ENCODE data around the gene BCO1.

The BCO1 gene

DNA sequence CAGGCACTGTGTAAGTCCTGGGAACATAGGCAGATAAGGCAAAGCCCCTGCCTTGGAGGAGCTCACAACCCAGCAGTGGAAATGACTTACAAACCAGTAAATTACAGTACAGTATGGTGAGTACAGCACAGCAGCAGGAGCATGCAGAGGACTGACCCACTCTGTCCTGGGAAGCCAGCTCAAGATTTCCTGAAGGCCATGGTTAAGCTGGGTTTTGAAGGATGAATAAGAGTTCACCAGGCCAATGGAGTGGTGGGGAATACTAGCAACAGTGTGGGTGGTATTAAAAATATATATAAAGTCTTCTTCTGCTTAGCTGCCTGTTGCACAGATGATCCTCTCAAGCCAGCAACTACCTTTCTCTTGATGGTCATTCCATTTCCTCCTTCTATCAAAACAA lies 73.3 kb downstream of the BCO1 start:
- no peak for TF ChIP-seq ZNF274 (IDR thresholded peaks at IDR 0.05; ENCODE audit: low read depth, low read length)
- no peak for TF ChIP-seq SUZ12 (IDR thresholded peaks at IDR 0.05; ENCODE audit: extremely low read depth, insufficient read depth, insufficient read length)
- no peak for TF ChIP-seq YY1 (IDR thresholded peaks at IDR 0.05; ENCODE audit: insufficient read depth, insufficient read length)

GRCh38 chr16:81313701-81314602 lies 75.5 kb downstream of the BCO1 start:
- peak; percentile 81 for DNase-seq (ENCODE audit: low read depth, low spot score)
- H3K9me3 ChIP-seq (ENCODE audit: insufficient read depth, low read length) = no peaks in the 10 kb centered on the region
- no peaks in the 10 kb centered on the region for H3K4me1 ChIP-seq (ENCODE audit: insufficient read depth, insufficient read length)
- peaks cover 18% of the 10 kb centered on the region for H3K36me3 ChIP-seq (ENCODE audit: insufficient read depth, insufficient read length, low read length)
- peak overlapping the region; percentile 91 for H3K9ac ChIP-seq (ENCODE audit: insufficient read length, low read depth)
- peak overlapping the region; percentile 97 for H3K4me3 ChIP-seq (ENCODE audit: insufficient read length, low read depth)
- peaks cover 5% of the 10 kb centered on the region for H3K27me3 ChIP-seq (ENCODE audit: insufficient read depth, insufficient read length)
- TF ChIP-seq ZNF274 (IDR thresholded peaks at IDR 0.05; ENCODE audit: low read depth, low read length) (no peak), SUZ12 (IDR thresholded peaks at IDR 0.05; ENCODE audit: extremely low read depth, insufficient read depth, insufficient read length) (no peak), YY1 (IDR thresholded peaks at IDR 0.05; ENCODE audit: insufficient read depth, insufficient read length) (peak; percentile 44)

More for the DNA sequence above, 73.3 kb downstream of the BCO1 start:
- Histone ChIP-seq H3K9ac (ENCODE audit: insufficient read length, low read depth) (no peak overlapping the region), H3K4me3 (ENCODE audit: insufficient read length, low read depth) (no peak overlapping the region), H3K9me3 (ENCODE audit: insufficient read depth, low read length) (no peaks in the 10 kb centered on the region), H3K27me3 (ENCODE audit: insufficient read depth, insufficient read length) (peaks cover 5% of the 10 kb centered on the region), H3K36me3 (ENCODE audit: insufficient read depth, insufficient read length, low read length) (peaks cover 18% of the 10 kb centered on the region), H3K4me1 (ENCODE audit: insufficient read depth, insufficient read length) (no peaks in the 10 kb centered on the region)
- no peak for DNase-seq (ENCODE audit: low read depth, low spot score)

DNA sequence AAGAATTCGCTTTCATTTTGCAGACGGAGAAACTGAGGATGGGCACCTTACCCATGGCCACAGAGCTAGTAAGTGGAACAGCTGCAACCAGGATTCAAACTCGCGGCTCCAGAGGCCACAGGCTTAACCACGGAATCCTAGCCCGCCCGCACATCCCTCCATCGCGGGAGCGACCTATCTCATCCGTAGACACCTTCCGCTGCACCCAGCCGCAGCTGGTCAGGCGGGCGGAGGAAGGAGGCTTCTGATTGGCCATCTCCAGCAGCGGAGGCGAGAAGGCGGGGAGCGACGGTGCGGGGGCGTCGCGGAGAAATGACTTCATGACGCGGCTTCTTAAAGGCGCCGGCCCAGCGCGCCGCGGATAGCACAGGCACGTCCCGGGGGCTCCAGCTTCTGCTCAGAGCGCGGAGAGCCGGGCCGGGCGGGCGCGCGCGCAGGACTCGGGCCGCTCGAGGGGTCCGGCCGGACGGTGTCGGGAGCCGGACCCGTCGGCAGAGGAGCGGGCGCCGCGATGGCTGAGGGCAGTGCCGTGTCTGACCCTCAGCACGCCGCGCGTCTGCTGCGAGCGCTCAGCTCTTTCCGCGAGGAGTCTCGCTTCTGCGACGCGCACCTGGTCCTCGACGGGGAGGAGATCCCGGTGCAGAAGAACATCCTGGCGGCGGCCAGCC lies 76.2 kb downstream of the BCO1 start, which contains the start of gene GAN:
TSS of gene GAN (plus strand) at position 360 of the 668 bp plus-strand sequence. CDS start at position 512, 152 bp downstream.
- H3K4me3 ChIP-seq (ENCODE audit: insufficient read length, low read depth) = peak within 1 kb of the TSS; percentile 97
- TF ChIP-seq SUZ12 (IDR thresholded peaks at IDR 0.05; ENCODE audit: extremely low read depth, insufficient read depth, insufficient read length) (no peak), ZNF274 (IDR thresholded peaks at IDR 0.05; ENCODE audit: low read depth, low read length) (no peak), YY1 (IDR thresholded peaks at IDR 0.05; ENCODE audit: insufficient read depth, insufficient read length) (no peak)
- H3K36me3 ChIP-seq (ENCODE audit: insufficient read depth, insufficient read length, low read length) = peaks cover 18% of the 10 kb centered on the region
- H3K9ac ChIP-seq (ENCODE audit: insufficient read length, low read depth) = peak within 1 kb of the TSS; percentile 93
- H3K4me1 ChIP-seq (ENCODE audit: insufficient read depth, insufficient read length) = no peaks in the 10 kb centered on the region
- DNase-seq (ENCODE audit: low read depth, low spot score) = peak; percentile 96
- no peaks in the 10 kb centered on the region for H3K9me3 ChIP-seq (ENCODE audit: insufficient read depth, low read length)
- peaks cover 5% of the 10 kb centered on the region for H3K27me3 ChIP-seq (ENCODE audit: insufficient read depth, insufficient read length)

- H3K36me3 ChIP-seq (ENCODE audit: insufficient read depth, insufficient read length, low read length) = peaks cover 18% of the 10 kb centered on the region
- H3K9me3 ChIP-seq (ENCODE audit: insufficient read depth, low read length) = no peaks in the 10 kb centered on the region
- H3K27me3 ChIP-seq (ENCODE audit: insufficient read depth, insufficient read length) = peaks cover 5% of the 10 kb centered on the region
- no peak for DNase-seq (ENCODE audit: low read depth, low spot score)
- H3K9ac ChIP-seq (ENCODE audit: insufficient read length, low read depth) = peak overlapping the region; percentile 93
- H3K4me1 ChIP-seq (ENCODE audit: insufficient read depth, insufficient read length) = no peaks in the 10 kb centered on the region
- H3K4me3 ChIP-seq (ENCODE audit: insufficient read length, low read depth) = peak overlapping the region; percentile 97
- TF ChIP-seq YY1 (IDR thresholded peaks at IDR 0.05; ENCODE audit: insufficient read depth, insufficient read length) (no peak), ZNF274 (IDR thresholded peaks at IDR 0.05; ENCODE audit: low read depth, low read length) (no peak), SUZ12 (IDR thresholded peaks at IDR 0.05; ENCODE audit: extremely low read depth, insufficient read depth, insufficient read length) (no peak)
Observed at GRCh38 chr16:81315271-81316175, 77.0 kb downstream of the BCO1 start.

DNA sequence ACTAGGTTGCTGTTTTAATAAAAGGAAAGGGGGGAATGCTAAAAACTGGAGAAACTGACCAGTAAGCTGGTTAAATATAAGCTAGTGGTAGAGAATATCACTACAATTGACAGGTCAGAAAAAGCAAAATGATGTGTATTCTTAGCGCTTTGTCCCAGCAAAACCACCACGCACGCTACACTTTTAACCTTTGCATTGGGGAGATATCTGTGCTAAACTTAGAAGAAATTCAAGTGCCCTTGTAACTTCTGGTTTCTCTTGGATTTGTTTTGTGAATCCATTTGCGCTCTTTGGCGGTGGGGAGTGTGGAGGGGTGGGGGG lies 77.6 kb downstream of the BCO1 start:
- DNase-seq (ENCODE audit: low read depth, low spot score) = no peak
- Histone ChIP-seq H3K36me3 (ENCODE audit: insufficient read depth, insufficient read length, low read length) (peaks cover 18% of the 10 kb centered on the region), H3K4me3 (ENCODE audit: insufficient read length, low read depth) (peak overlapping the region; percentile 97), H3K4me1 (ENCODE audit: insufficient read depth, insufficient read length) (no peaks in the 10 kb centered on the region), H3K9ac (ENCODE audit: insufficient read length, low read depth) (peak overlapping the region; percentile 93), H3K27me3 (ENCODE audit: insufficient read depth, insufficient read length) (peaks cover 5% of the 10 kb centered on the region), H3K9me3 (ENCODE audit: insufficient read depth, low read length) (no peaks in the 10 kb centered on the region)
- TF ChIP-seq ZNF274 (IDR thresholded peaks at IDR 0.05; ENCODE audit: low read depth, low read length) = no peak
- no peak for TF ChIP-seq YY1 (IDR thresholded peaks at IDR 0.05; ENCODE audit: insufficient read depth, insufficient read length)
- no peak for TF ChIP-seq SUZ12 (IDR thresholded peaks at IDR 0.05; ENCODE audit: extremely low read depth, insufficient read depth, insufficient read length)

- H3K36me3 ChIP-seq (ENCODE audit: insufficient read depth, insufficient read length, low read length) = peaks cover 14% of the 10 kb centered on the region
- H3K4me1 ChIP-seq (ENCODE audit: insufficient read depth, insufficient read length) = no peaks in the 10 kb centered on the region
- no peak for DNase-seq (ENCODE audit: low read depth, low spot score)
- H3K9ac ChIP-seq (ENCODE audit: insufficient read length, low read depth) = no peak overlapping the region
- no peak for TF ChIP-seq YY1 (IDR thresholded peaks at IDR 0.05; ENCODE audit: insufficient read depth, insufficient read length)
- no peak for TF ChIP-seq SUZ12 (IDR thresholded peaks at IDR 0.05; ENCODE audit: extremely low read depth, insufficient read depth, insufficient read length)
- TF ChIP-seq ZNF274 (IDR thresholded peaks at IDR 0.05; ENCODE audit: low read depth, low read length) = no peak
- no peak overlapping the region for H3K4me3 ChIP-seq (ENCODE audit: insufficient read length, low read depth)
- peaks cover 5% of the 10 kb centered on the region for H3K27me3 ChIP-seq (ENCODE audit: insufficient read depth, insufficient read length)
- H3K9me3 ChIP-seq (ENCODE audit: insufficient read depth, low read length) = no peaks in the 10 kb centered on the region
Observed at GRCh38 chr16:81318711-81319110, 80.2 kb downstream of the BCO1 start.

Data from NT2/D1 (cell line).